Right renal cortex interstitium (tissue), 3 donors: Measurements from ENCODE around the gene GRIP1. TPM values are rescaled to one million over a fixed set of nuclear protein-coding genes. Genes with fewer than 3 reads are reported as not detected.

Experiments used
- DNase-seq, 3 donors: peaks; one replicate each; pipeline ENCODE4 v3.0.0-alpha.2; 2013; ENCODE audit warnings: low read depth in 3 of 3, low spot score in 2 of 3
- polyA plus RNA-seq, 3 donors: library from polyadenylated mRNA; unstranded; fragments of 120-200 nt; gene quantifications; one replicate each; pipeline ENCODE4 v1.2.1, GENCODE V29; 2013; ENCODE audit not compliant: insufficient read length in 3 of 3

Gene GRIP1
- polyA plus RNA-seq, 3 donors, result 22.2 to 24.5 (median 23.4) TPM

DNA sequence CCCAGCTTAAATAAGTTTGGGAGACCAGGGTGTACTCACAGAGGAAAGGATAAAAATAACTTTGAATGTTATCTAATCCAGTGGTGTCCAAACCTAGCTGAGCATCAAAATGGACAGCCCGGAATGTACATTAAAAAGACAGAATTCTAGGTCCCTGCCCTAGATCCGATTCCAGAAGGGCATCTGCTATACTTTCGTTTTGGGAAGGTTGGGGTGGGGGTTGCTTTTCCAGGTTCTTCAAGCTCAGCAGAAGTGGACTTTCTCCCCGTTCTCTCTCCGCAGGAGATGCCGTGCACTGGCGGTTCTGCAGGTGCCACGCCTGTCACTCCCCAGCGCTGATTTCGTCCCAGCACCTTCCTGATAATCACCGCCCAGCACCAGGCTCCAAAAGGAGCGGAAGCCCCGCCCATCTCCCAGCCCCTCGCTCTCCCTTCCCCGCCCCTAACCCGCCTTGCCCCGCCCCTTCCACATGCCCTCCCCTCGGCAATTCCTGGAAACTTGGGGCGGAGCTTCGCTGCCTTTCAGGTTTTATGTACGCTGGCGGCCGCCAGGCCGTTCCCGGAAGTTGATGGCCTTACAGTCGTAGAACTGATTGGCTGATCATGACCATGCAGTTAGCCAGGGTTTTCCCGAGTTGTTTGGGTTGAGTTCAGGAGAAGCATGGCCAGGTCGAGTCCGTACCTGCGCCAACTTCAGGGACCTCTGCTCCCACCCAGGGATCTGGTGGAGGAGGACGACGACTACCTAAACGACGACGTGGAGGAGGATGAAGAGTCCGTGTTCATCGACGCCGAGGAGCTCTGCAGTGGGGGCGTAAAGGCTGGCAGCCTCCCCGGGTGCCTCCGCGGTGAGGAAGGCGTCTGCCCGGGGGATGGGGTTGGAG is 376.7 kb downstream of the GRIP1 start, which contains the start of gene HELB:
Gene HELB (plus strand): TSS at position 550 of the 883 bp plus-strand sequence. CDS start 111 bp downstream, at position 661.
- DNase-seq, result peak; percentile 90 to 95 (median 94)

DNA sequence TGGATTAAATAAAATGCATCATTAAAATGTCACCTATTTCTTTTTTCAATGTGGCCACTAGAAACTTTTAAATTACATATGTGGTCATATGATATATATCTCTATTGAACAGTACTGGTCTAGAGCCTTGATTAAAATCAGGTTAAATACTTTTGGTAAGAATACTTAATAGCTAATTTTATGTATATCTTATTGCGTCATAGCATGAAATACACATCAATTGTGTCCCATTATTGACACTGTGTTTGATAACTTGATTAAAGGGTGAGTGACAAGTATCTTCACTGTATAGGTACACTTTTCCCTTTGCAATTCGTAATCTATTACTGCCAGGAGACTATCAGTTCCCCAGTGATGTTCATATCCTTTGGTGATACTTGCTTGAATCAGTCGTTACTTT is 381.0 kb downstream of the GRIP1 start:
- no peak for DNase-seq
